ENCODE results near the gene PELI1. TPM values are rescaled to one million over a fixed set of nuclear protein-coding genes. Genes with fewer than 3 reads are reported as not detected.
"Not testable (repeated sequence)": the region's sequence is repeated elsewhere in the genome, so short reads cannot be mapped to it uniquely, and the experiment has no call there.

The PELI1 gene
- total RNA-seq, 1 donor from 2014 or later: 134 TPM

GRCh38 chr2:64104933-64105332 is 39.3 kb downstream of the PELI1 start:
- Mint-ChIP-seq H3K4me1 (peaks cover 62% of the 10 kb centered on the region), H3K4me3 (peak overlapping the region; percentile 17), H3K36me3 (peaks cover 9% of the 10 kb centered on the region), H3K27ac (peak overlapping the region; percentile 86), H3K27me3 (ENCODE audit: low read depth) (no peaks in the 10 kb centered on the region), H3K9me3 (no peaks in the 10 kb centered on the region)
- TF ChIP-seq CTCF (IDR thresholded peaks at IDR 0.05; ENCODE audit: unreplicated experiment): no peak
- no peak for DNase-seq (ENCODE audit: low spot score in 2 of 2, unreplicated experiment in 2 of 2)

GRCh38 chr2:64102736-64103135 is 41.5 kb downstream of the PELI1 start:
- Mint-ChIP-seq H3K4me1 (peaks cover 76% of the 10 kb centered on the region), H3K27ac (peak overlapping the region; percentile 75), H3K36me3 (peaks cover 14% of the 10 kb centered on the region)
- not testable (repeated sequence) for DNase-seq (ENCODE audit: low spot score in 2 of 2, unreplicated experiment in 2 of 2); H3K4me3 Mint-ChIP-seq; H3K9me3 Mint-ChIP-seq; H3K27me3 Mint-ChIP-seq (ENCODE audit: low read depth)

- Mint-ChIP-seq H3K27ac (peak overlapping the region; percentile 78), H3K4me3 (no peak overlapping the region), H3K4me1 (peaks cover 81% of the 10 kb centered on the region), H3K27me3 (ENCODE audit: low read depth) (no peaks in the 10 kb centered on the region), H3K9me3 (peaks cover under 1% of the 10 kb centered on the region), H3K36me3 (peaks cover 17% of the 10 kb centered on the region)
- no peak for TF ChIP-seq CTCF (IDR thresholded peaks at IDR 0.05; ENCODE audit: unreplicated experiment)
- no peak for DNase-seq (ENCODE audit: low spot score in 2 of 2, unreplicated experiment in 2 of 2)
These were observed 43.1 kb downstream of the PELI1 start for GRCh38 chr2:64101141-64101591.

- Mint-ChIP-seq H3K27ac (peak overlapping the region; percentile 44), H3K4me1 (peaks cover 75% of the 10 kb centered on the region), H3K36me3 (peaks cover 20% of the 10 kb centered on the region)
- DNase-seq (ENCODE audit: low spot score in 2 of 2, unreplicated experiment in 2 of 2); H3K4me3 Mint-ChIP-seq; H3K9me3 Mint-ChIP-seq; H3K27me3 Mint-ChIP-seq (ENCODE audit: low read depth): not testable (repeated sequence)
These were observed 43.6 kb downstream of the PELI1 start for GRCh38 chr2:64100584-64100983.

- Mint-ChIP-seq H3K9me3 (peaks cover 4% of the 10 kb centered on the region), H3K27me3 (ENCODE audit: low read depth) (no peaks in the 10 kb centered on the region), H3K4me3 (no peak overlapping the region), H3K4me1 (peaks cover 34% of the 10 kb centered on the region), H3K36me3 (peaks cover 44% of the 10 kb centered on the region), H3K27ac (no peak overlapping the region)
- TF ChIP-seq CTCF (IDR thresholded peaks at IDR 0.05; ENCODE audit: unreplicated experiment): no peak
- DNase-seq (ENCODE audit: low spot score in 2 of 2, unreplicated experiment in 2 of 2): no peak
These were observed 49.4 kb downstream of the PELI1 start for GRCh38 chr2:64094663-64095382.

- TF ChIP-seq CTCF (IDR thresholded peaks at IDR 0.05; ENCODE audit: unreplicated experiment): no peak
- DNase-seq (ENCODE audit: low spot score in 2 of 2, unreplicated experiment in 2 of 2): no peak
- Mint-ChIP-seq H3K4me3 (no peak overlapping the region), H3K27me3 (ENCODE audit: low read depth) (no peaks in the 10 kb centered on the region), H3K9me3 (peaks cover 4% of the 10 kb centered on the region), H3K36me3 (peaks cover 39% of the 10 kb centered on the region), H3K27ac (no peak overlapping the region), H3K4me1 (peaks cover 21% of the 10 kb centered on the region)
These were observed 50.9 kb downstream of the PELI1 start for GRCh38 chr2:64093341-64093740.

Measured in mesothelial cell of epicardium (in vitro differentiated cells).